ENCODE data around the gene PRKG1.

DNA sequence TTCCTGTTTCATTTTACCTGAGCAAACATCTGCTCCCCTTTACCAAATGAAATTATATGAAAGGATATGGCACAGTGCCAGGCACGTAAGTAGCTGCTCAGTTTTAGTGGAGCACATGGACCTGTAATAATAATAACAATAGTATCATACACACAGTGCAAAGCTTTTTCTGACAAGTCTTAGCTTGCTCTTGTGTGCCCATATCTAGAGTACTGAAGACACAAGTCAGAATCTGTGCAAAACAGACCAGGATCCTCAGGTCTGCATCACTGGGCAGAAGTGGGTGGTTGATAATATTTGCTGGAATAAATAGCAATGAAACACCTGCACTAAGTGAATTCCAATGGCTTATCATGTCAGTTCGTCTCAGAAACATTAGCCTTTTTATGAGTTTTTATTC lies 1154.3 kb downstream of the PRKG1 start:
- TF ChIP-seq FOXA1 (IDR thresholded peaks at IDR 0.05) = no peak
- TF ChIP-seq, protein P1, sequence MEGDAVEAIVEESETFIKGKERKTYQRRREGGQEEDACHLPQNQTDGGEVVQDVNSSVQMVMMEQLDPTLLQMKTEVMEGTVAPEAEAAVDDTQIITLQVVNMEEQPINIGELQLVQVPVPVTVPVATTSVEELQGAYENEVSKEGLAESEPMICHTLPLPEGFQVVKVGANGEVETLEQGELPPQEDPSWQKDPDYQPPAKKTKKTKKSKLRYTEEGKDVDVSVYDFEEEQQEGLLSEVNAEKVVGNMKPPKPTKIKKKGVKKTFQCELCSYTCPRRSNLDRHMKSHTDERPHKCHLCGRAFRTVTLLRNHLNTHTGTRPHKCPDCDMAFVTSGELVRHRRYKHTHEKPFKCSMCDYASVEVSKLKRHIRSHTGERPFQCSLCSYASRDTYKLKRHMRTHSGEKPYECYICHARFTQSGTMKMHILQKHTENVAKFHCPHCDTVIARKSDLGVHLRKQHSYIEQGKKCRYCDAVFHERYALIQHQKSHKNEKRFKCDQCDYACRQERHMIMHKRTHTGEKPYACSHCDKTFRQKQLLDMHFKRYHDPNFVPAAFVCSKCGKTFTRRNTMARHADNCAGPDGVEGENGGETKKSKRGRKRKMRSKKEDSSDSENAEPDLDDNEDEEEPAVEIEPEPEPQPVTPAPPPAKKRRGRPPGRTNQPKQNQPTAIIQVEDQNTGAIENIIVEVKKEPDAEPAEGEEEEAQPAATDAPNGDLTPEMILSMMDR (IDR thresholded peaks at IDR 0.05; ENCODE audit: low read depth, low read length, missing input control) = no peak
